ENCODE data around the gene SLPI. TPM values are rescaled to one million over a fixed set of nuclear protein-coding genes. Genes with fewer than 3 reads are reported as not detected.

Gene SLPI
- total and polyA plus RNA-seq, 7 donors: 5.7 to 723 (median 204) TPM

DNA sequence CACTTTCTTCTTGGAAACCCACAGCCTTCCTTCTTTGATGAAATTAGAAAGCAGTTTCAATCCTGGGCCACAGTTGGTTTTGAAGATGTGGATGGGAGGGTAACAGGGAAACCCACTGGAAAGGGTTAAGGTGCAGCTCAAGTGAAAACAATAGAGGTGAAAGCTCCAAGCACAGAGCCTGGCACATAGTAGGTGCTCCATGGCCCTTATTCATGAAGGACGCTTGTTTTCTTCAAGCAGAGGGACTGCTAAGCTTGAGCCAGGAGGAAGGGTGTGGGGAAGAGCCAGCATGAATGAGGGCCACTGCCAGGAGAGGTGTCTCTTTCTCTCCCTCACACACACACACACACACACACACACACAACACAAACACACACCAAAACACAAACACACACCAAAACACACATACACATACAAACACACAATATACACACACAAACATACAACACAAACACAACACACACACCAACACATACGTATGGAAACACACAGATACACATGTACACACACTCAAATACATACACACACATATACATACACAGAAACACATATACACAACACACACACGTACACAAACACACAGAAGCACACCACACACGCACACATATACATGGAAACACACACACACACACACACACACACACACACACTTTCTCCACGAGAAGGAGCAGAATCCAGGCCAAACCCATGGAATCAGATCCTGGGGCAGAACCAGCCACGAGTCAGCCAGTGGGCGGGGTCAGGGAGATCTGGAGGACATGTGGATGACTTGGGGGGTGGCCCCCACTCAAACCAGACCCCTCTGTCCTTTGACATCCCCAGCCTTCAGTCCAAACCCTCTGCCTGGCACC, 28.6 kb upstream of the SLPI start:
- 50 to 61% (median 55%) methylated on average over 7 of the region's 7 CpGs for WGBS, 3 donors
- H3K9me3 ChIP-seq: no peaks in the 10 kb centered on the region
- TF ChIP-seq, protein P1, sequence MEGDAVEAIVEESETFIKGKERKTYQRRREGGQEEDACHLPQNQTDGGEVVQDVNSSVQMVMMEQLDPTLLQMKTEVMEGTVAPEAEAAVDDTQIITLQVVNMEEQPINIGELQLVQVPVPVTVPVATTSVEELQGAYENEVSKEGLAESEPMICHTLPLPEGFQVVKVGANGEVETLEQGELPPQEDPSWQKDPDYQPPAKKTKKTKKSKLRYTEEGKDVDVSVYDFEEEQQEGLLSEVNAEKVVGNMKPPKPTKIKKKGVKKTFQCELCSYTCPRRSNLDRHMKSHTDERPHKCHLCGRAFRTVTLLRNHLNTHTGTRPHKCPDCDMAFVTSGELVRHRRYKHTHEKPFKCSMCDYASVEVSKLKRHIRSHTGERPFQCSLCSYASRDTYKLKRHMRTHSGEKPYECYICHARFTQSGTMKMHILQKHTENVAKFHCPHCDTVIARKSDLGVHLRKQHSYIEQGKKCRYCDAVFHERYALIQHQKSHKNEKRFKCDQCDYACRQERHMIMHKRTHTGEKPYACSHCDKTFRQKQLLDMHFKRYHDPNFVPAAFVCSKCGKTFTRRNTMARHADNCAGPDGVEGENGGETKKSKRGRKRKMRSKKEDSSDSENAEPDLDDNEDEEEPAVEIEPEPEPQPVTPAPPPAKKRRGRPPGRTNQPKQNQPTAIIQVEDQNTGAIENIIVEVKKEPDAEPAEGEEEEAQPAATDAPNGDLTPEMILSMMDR (IDR thresholded peaks at IDR 0.05): no peak
- peaks cover 2 to 38% (median 4%) of the 10 kb centered on the region in 3 donors for H3K27me3 ChIP-seq (ENCODE audit: insufficient read depth in 3 of 3, low read length in 2 of 3)
- no peak overlapping the region for H3K4me3 ChIP-seq
- no peaks in the 10 kb centered on the region for H3K36me3 ChIP-seq (ENCODE audit: insufficient read depth in 1 of 2, low read depth in 1 of 2)
- no peak for DNase-seq
- H3K4me1 ChIP-seq: no peaks in the 10 kb centered on the region
- no peak overlapping the region for H3K27ac ChIP-seq
- no peak for ATAC-seq
- intact Hi-C loops (cut with DNase I): no loop called here

DNA sequence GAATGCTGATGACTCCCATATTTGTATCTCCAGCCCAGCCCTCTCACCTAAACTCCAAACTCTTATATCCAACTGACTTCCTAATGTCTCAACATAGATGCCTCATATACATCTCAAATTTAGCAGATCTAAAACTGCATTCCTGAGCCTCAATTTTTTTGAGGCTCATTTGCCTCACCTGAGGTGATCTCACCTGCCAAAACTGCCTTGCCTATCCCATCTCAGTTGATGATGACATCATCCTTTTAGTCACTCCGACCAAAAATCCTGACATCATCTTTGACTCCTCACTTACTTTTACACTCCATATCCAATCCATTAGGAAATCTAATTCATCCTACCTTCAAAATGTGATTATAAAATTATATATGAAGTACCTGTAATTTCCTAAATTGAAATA, 25.6 kb upstream of the SLPI start:
- WGBS, 3 donors: 39 to 64% (median 44%) methylated on average over 1 of the region's 1 CpG
- intact Hi-C loops (cut with DNase I): no loop called here
- DNase-seq (no peak), ATAC-seq (no peak)
- H3K27ac ChIP-seq: no peak overlapping the region
- H3K4me1 ChIP-seq: no peaks in the 10 kb centered on the region
- H3K27me3 ChIP-seq (ENCODE audit: insufficient read depth in 3 of 3, low read length in 2 of 3): peaks cover 2 to 38% (median 4%) of the 10 kb centered on the region in 3 donors
- no peaks in the 10 kb centered on the region for H3K9me3 ChIP-seq
- no peaks in the 10 kb centered on the region for H3K36me3 ChIP-seq (ENCODE audit: insufficient read depth in 1 of 2, low read depth in 1 of 2)
- TF ChIP-seq, protein P1 (IDR thresholded peaks at IDR 0.05): no peak
- no peak overlapping the region for H3K4me3 ChIP-seq

GRCh38 chr20:45275338-45275737, 21.0 kb upstream of the SLPI start:
- Histone ChIP-seq H3K36me3 (ENCODE audit: insufficient read depth in 1 of 2, low read depth in 1 of 2) (no peaks in the 10 kb centered on the region), H3K27me3 (ENCODE audit: insufficient read depth in 3 of 3, low read length in 2 of 3) (peaks cover 0 to 12% (median 0%) of the 10 kb centered on the region in 3 donors), H3K4me3 (no peak overlapping the region), H3K9me3 (no peaks in the 10 kb centered on the region), H3K4me1 (no peaks in the 10 kb centered on the region), H3K27ac (no peak overlapping the region)
- 72 to 80% (median 78%) methylated on average over 3 of the region's 3 CpGs for WGBS, 3 donors
- TF ChIP-seq, protein P1 (IDR thresholded peaks at IDR 0.05): no peak
- ATAC-seq (no peak), DNase-seq (no peak)
- intact Hi-C loops (cut with DNase I): no loop called here

DNA sequence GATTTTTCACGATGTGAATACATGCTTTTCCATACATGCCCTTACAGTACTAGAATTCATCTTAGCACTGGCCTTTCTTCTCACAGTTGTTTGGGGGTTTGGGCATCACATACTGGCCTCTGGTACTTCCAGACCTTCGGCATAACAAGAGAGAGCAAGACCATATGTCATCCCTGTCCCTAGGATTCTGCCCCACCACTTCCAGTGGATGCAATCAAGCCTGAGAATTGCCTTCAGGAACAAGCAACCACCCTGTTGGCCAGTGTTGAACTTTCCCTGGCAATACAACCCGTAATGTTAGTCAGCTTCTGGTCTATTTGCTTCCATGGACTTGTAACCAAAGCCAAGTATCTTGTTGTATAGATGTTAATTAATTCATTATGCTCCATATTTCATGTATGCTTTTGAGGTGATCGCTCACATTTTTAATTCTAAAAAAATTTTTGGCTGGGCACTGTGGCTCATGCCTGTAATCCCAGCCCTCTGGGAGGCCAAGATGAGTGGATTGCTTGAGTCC, 15.4 kb upstream of the SLPI start:
- ATAC-seq: no peak
- no peak overlapping the region for H3K27ac ChIP-seq
- TF ChIP-seq, protein P1 (IDR thresholded peaks at IDR 0.05): no peak
- H3K27me3 ChIP-seq (ENCODE audit: insufficient read depth in 3 of 3, low read length in 2 of 3): no peaks in the 10 kb centered on the region
- WGBS, 3 donors: 63 to 74% (median 66%) methylated on average over 4 of the region's 4 CpGs
- no peaks in the 10 kb centered on the region for H3K36me3 ChIP-seq (ENCODE audit: insufficient read depth in 1 of 2, low read depth in 1 of 2)
- H3K4me3 ChIP-seq: no peak overlapping the region
- no peaks in the 10 kb centered on the region for H3K9me3 ChIP-seq
- intact Hi-C loops (cut with DNase I): no loop called here
- DNase-seq: no peak
- H3K4me1 ChIP-seq: no peaks in the 10 kb centered on the region

Measured in psoas muscle (tissue), 8 donors.